GM21423 (cell line): ENCODE results near the gene BEND3.
"Not testable (repeated sequence)": the region's sequence is repeated elsewhere in the genome, so short reads cannot be mapped to it uniquely, and the experiment has no call there.

Source experiments
- ATAC-seq: cut with Tn5 transposase; IDR thresholded peaks from one replicate; pipeline ENCODE4 v1.9.1; 2021; ENCODE audit warnings: mild to moderate bottlenecking, moderate library complexity; ENCODE audit not compliant: unreplicated experiment

Gene BEND3

DNA sequence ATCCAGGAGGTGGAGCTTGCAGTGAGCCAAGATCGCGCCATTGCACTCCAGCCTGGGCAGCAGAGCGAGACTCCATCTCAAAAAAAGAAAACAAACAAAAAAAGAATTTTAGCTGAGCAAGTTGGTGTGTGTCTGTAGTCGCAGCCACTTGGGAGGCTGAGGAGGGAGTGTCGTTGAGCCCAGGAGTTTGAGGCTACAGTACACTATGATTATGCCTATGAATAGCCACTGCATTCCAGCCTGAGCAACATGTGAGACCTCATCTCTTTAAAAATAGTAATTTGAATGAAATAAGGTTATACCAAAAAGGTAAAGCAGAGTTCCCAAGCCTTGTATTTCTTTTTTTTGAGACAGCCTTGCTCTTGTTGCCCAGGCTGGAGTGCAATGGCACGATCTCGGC is 67.5 kb downstream of the BEND3 start:
- ATAC-seq, result no peak

- no peak for ATAC-seq
These were observed 69.3 kb downstream of the BEND3 start for GRCh38 chr6:107045826-107046675.

- ATAC-seq, result no peak
These were observed 82.2 kb downstream of the BEND3 start for GRCh38 chr6:107033126-107033525.

DNA sequence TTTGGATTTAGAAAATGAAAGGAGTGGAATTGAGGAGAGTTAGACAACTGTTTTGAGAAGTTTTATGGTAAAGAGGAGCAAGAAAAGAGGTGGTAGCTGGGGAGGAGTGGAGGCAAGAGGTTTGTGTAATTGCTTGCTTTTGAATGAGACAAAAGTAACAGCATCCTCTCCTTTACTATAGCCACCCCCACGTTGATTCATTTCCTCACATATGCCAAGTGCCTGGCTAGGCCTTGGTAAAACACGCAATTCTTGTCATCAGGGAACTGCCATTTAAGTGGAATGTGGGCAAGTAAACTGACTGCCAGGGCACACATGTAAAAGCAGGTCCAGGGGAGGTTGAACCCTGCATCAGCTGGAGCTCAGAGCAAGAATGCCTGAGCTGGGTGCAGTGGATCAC is 83.3 kb downstream of the BEND3 start:
- no peak for ATAC-seq

- ATAC-seq, result no peak
These were observed 85.2 kb downstream of the BEND3 start for GRCh38 chr6:107030151-107030550.

- no peak for ATAC-seq
These were observed 88.3 kb downstream of the BEND3 start for GRCh38 chr6:107026965-107027364.

DNA sequence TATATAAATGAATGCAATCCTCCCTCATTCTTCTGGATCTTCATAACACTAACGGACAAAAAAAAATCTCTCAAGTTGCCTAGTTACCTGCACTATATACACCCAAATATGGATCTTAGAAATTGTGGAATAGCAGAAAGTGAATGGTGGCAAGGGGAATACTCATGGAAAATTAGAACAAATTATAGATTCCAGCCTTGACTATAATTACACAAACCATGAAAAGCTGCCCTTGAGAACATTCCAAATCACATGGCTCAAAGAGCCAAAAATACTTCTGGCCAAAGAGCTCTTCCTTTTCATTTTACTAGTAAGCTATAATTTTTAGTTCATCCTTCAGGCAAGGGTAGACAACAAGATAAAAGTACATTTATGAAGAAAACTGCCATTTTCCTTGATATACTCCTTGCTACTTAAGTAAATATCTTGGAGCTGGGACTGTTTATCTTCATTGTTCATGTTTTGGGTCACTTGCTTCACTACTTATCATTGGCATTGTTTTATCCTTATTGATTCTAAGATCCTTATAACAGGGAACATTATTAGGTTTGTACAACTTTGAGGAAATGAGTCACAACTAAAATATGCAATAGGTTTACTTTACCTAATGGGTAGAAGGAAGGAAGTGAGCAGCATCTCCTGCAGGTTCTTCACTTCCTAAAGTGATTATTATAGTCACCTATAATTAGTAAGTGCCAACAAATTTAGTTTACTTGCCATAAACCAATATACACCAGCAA is 93.7 kb downstream of the BEND3 start:
- no peak for ATAC-seq

GRCh38 chr6:107020239-107020638 is 95.1 kb downstream of the BEND3 start:
- no peak for ATAC-seq

- ATAC-seq, result not testable (repeated sequence)
These were observed 95.7 kb downstream of the BEND3 start for GRCh38 chr6:107019628-107020027.

DNA sequence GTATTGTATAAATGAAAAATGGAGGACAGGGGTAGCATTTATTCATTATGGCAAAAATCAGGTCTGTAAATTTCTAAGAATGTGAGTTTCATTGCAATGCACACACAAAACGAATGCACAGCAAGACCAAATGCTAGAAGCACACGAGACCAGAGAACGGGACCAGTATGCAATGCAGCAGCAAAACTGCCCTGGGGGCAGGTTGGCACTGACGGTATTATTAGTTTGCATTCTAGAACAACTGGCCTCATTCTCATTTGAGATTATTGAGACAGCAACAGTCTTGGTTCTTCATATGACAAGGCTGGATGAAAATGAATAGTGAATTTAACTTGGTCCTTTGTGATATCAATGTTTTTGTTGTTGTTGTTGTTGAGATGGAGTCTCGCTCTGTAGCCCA is 96.3 kb downstream of the BEND3 start:
- no peak for ATAC-seq
